K562 (cell line): Measurements from ENCODE around the gene FAM83E. TPM values are rescaled to one million over a fixed set of nuclear protein-coding genes. Genes with fewer than 3 reads are reported as not detected.

Source experiments
- ARID3B ChIP-seq: fragments of 250-450 bp; sonication (Bioruptor Pico); IDR thresholded peaks from 2 replicates; pipeline ENCODE4 v1.4.0; 2020; ENCODE audit warnings: borderline replicate concordance
- BRF1 ChIP-seq: IDR thresholded peaks from 3 replicates; pipeline ENCODE4 v1.6.1; 2011; ENCODE audit warnings: borderline replicate concordance, mild to moderate bottlenecking; ENCODE audit not compliant: insufficient read length; ENCODE audit errors: extremely low read depth
- CBX1 ChIP-seq: sonication (generic); IDR thresholded peaks from 2 replicates; pipeline ENCODE4 v1.6.1; 2016; ENCODE audit warnings: antibody characterized with exemption, low read depth, mild to moderate bottlenecking
- CHD2 ChIP-seq: IDR thresholded peaks from 2 replicates; pipeline ENCODE4 v1.6.1; 2011; ENCODE audit warnings: low read depth, low read length
- EHMT2 ChIP-seq: fragments of 450-650 bp; IDR thresholded peaks from 2 replicates; pipeline ENCODE4 v1.6.1; 2018; ENCODE audit warnings: antibody characterized with exemption
- EP300 ChIP-seq: IDR thresholded peaks from 2 replicates; pipeline ENCODE4 v1.6.1; 2012; ENCODE audit warnings: low read length, improper control_type of control experiment
- FOXJ2 ChIP-seq: fragments of 200-800 bp; sonication (Bioruptor generic); IDR thresholded peaks from 2 replicates; pipeline ENCODE4 v1.6.1; 2016; ENCODE audit warnings: missing genetic modification characterization, missing compliant biosample characterization
- HNRNPL ChIP-seq: fragments of 200-400 bp; formaldehyde crosslinking; IDR thresholded peaks from 2 replicates; pipeline ENCODE4 v1.6.1; 2017; ENCODE audit warnings: low read depth, mild to moderate bottlenecking, low read length
- KLF10 ChIP-seq: fragments of 250-450 bp; sonication (Bioruptor Pico); IDR thresholded peaks from 2 replicates; pipeline ENCODE4 v1.6.1; 2021; ENCODE audit warnings: matching md5 sums
- MIER1 ChIP-seq: fragments of 450-650 bp; IDR thresholded peaks from 2 replicates; pipeline ENCODE4 v1.6.1; 2016; ENCODE audit warnings: antibody characterized with exemption, mild to moderate bottlenecking, low read depth
- RCOR1 ChIP-seq, 2 experiments: IDR thresholded peaks; 2 replicates each; pipeline ENCODE4 v1.6.1; 2012; ENCODE audit warnings: low read depth in 2 of 2, low read length in 2 of 2, borderline replicate concordance in 1 of 2, improper control_type of control experiment in 1 of 2
- SRF ChIP-seq, 2 experiments: fragments of 250-450, 450-650 bp in 1 of 2; sonication (Bioruptor Pico) in 1 of 2; sonication (generic) in 1 of 2; formaldehyde crosslinking; IDR thresholded peaks; 2 replicates each; pipeline versions ENCODE4 v1.5.0 to v1.5.1; 2020 to 2022; ENCODE audit warnings: mild to moderate bottlenecking in 1 of 2, missing genetic modification reagents in 1 of 2
- TCF15 ChIP-seq: fragments of 250-450 bp; sonication (Bioruptor Pico); IDR thresholded peaks from 2 replicates; pipeline ENCODE4 v1.8.0; 2022; ENCODE audit warnings: moderate library complexity, mild to moderate bottlenecking, inconsistent platforms
- XRCC3 ChIP-seq: fragments of 450-650 bp; IDR thresholded peaks from 2 replicates; pipeline ENCODE4 v1.6.1; 2017; ENCODE audit warnings: mild to moderate bottlenecking, moderate library complexity
- ZNF143 ChIP-seq: sonication (generic); formaldehyde crosslinking; IDR thresholded peaks from 2 replicates; pipeline ENCODE4 v1.9.0; 2022; ENCODE audit warnings: mild to moderate bottlenecking, missing genetic modification reagents
- ZNF347 ChIP-seq: fragments of 450-650 bp; formaldehyde crosslinking; IDR thresholded peaks from 2 replicates; pipeline ENCODE4 v1.4.0; 2020; ENCODE audit warnings: low read depth, mild to moderate bottlenecking, moderate library complexity
- ZNF699 ChIP-seq: fragments of 250-450 bp; sonication (Bioruptor Pico); IDR thresholded peaks from 2 replicates; pipeline ENCODE4 v1.8.0; 2021; ENCODE audit warnings: mild to moderate bottlenecking, moderate library complexity; ENCODE audit not compliant: insufficient replicate concordance
- ZNF76 ChIP-seq: fragments of 250-450 bp; sonication (Bioruptor Pico); IDR thresholded peaks from 2 replicates; pipeline ENCODE4 v1.4.0; 2020; ENCODE audit warnings: mild to moderate bottlenecking, moderate library complexity, borderline replicate concordance
- polyA plus RNA-seq, 8 experiments: library from polyadenylated mRNA; depleted of rRNA in 4 of 8; stranded (reverse) in 5 of 8; unstranded in 3 of 8; fragments of >200 nt; fragmentation: Nextera tagmentation in 2 of 8; fragmentation: Illumina TruSeq in 1 of 8; extraction: Ambion mirVana in 2 of 8; extraction: Trizol in 1 of 8; gene quantifications; 2 replicates each; pipeline versions ENCODE4 v1.2.1 to v1.2.3, GENCODE V29; 2011 to 2014; ENCODE audit warnings: inconsistent platforms in 1 of 8, missing spikeins in 1 of 8
- total RNA-seq, 7 experiments: library from RNA; depleted of rRNA in 6 of 7; stranded (reverse); fragments of >200 nt in 6 of 7; fragmentation: Illumina TruSeq in 2 of 7; extraction: Trizol in 2 of 7; gene quantifications; 2 replicates each; pipeline versions ENCODE4 v1.2.1 to v1.2.3, GENCODE V29; 2011 to 2021; ENCODE audit warnings: low replicate concordance in 1 of 7
- TF ChIP-seq, protein P1 (sequence below): fragments of 250-450 bp; sonication (Bioruptor Pico); IDR thresholded peaks from 2 replicates; pipeline ENCODE4 v1.4.0; 2020; ENCODE audit warnings: mild to moderate bottlenecking
- TF ChIP-seq, protein P2 (sequence below): conservative IDR thresholded peaks from 2 replicates; pipeline ENCODE4 v1.6.1; 2011; ENCODE audit warnings: low read depth, mild to moderate bottlenecking, low read length; ENCODE audit not compliant: control insufficient read depth
- TF ChIP-seq, protein P3 (sequence below): fragments of 450-650 bp; IDR thresholded peaks from 2 replicates; pipeline ENCODE4 v1.6.1; 2016; ENCODE audit warnings: missing biosample characterization, missing genetic modification characterization
- TF ChIP-seq, protein P4 (sequence below): fragments of 250-450 bp; sonication (Bioruptor Pico); IDR thresholded peaks from 2 replicates; pipeline ENCODE4 v1.4.0; 2020; ENCODE audit warnings: mild to moderate bottlenecking, moderate library complexity

Gene FAM83E
- total and polyA plus RNA-seq, 9 of the 15 experiments (the other 6 are each of a cell fraction or from before 2014, with no cell fraction given) = 0.15 to 0.87 (median 0.29) TPM; not detected in 4

GRCh38 chr19:48637449-48637947 lies 22.6 kb upstream of the FAM83E start (continued):
- TF ChIP-seq, protein P1, sequence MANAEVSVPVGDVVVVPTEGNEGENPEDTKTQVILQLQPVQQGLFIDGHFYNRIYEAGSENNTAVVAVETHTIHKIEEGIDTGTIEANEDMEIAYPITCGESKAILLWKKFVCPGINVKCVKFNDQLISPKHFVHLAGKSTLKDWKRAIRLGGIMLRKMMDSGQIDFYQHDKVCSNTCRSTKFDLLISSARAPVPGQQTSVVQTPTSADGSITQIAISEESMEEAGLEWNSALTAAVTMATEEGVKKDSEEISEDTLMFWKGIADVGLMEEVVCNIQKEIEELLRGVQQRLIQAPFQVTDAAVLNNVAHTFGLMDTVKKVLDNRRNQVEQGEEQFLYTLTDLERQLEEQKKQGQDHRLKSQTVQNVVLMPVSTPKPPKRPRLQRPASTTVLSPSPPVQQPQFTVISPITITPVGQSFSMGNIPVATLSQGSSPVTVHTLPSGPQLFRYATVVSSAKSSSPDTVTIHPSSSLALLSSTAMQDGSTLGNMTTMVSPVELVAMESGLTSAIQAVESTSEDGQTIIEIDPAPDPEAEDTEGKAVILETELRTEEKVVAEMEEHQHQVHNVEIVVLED (CRISPR knock-in tag) = peak; percentile 71
- TF ChIP-seq CBX1 = no peak
- no peak for TF ChIP-seq ZNF76 (CRISPR knock-in tag)
- TF ChIP-seq FOXJ2 = peak; percentile 37; the same call in 1 of the 2 replicates
- TF ChIP-seq EP300 = no peak
- TF ChIP-seq, protein P2, sequence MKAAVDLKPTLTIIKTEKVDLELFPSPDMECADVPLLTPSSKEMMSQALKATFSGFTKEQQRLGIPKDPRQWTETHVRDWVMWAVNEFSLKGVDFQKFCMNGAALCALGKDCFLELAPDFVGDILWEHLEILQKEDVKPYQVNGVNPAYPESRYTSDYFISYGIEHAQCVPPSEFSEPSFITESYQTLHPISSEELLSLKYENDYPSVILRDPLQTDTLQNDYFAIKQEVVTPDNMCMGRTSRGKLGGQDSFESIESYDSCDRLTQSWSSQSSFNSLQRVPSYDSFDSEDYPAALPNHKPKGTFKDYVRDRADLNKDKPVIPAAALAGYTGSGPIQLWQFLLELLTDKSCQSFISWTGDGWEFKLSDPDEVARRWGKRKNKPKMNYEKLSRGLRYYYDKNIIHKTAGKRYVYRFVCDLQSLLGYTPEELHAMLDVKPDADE = no peak
- no peak for TF ChIP-seq ZNF347 (CRISPR knock-in tag)
- TF ChIP-seq ZNF699 (CRISPR knock-in tag) = no peak
- no peak for TF ChIP-seq MIER1
- no peak for TF ChIP-seq XRCC3
- no peak for TF ChIP-seq BRF1
- peak in 1 of 2 experiments; percentile 84; a peak in 2 of 4 replicates for TF ChIP-seq SRF (CRISPR knock-in tag; IDR thresholded peaks at IDR 0.05)
- TF ChIP-seq CHD2 = peak; percentile 77
- TF ChIP-seq ZNF143 (CRISPR knock-in tag) = no peak
- peak in 1 of 2 experiments; percentile 63; a peak in 2 of 4 replicates for TF ChIP-seq RCOR1 (IDR thresholded peaks at IDR 0.05; ENCODE audit: borderline replicate concordance in 1 of 2, low read depth in 2 of 2, low read length in 2 of 2)
- TF ChIP-seq, protein P3, sequence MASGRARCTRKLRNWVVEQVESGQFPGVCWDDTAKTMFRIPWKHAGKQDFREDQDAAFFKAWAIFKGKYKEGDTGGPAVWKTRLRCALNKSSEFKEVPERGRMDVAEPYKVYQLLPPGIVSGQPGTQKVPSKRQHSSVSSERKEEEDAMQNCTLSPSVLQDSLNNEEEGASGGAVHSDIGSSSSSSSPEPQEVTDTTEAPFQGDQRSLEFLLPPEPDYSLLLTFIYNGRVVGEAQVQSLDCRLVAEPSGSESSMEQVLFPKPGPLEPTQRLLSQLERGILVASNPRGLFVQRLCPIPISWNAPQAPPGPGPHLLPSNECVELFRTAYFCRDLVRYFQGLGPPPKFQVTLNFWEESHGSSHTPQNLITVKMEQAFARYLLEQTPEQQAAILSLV (tag) = no peak
- TF ChIP-seq EHMT2 = no peak
- TF ChIP-seq HNRNPL = peak; percentile 82; the same call in 1 of the 2 replicates
- TF ChIP-seq, protein P4, sequence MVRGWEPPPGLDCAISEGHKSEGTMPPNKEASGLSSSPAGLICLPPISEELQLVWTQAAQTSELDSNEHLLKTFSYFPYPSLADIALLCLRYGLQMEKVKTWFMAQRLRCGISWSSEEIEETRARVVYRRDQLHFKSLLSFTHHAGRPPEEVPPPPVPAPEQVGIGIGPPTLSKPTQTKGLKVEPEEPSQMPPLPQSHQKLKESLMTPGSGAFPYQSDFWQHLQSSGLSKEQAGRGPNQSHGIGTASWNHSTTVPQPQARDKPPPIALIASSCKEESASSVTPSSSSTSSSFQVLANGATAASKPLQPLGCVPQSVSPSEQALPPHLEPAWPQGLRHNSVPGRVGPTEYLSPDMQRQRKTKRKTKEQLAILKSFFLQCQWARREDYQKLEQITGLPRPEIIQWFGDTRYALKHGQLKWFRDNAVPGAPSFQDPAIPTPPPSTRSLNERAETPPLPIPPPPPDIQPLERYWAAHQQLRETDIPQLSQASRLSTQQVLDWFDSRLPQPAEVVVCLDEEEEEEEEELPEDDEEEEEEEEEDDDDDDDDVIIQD (CRISPR knock-in tag) = no peak
- no peak for TF ChIP-seq ARID3B (CRISPR knock-in tag)
- no peak for TF ChIP-seq TCF15 (CRISPR knock-in tag)
- TF ChIP-seq KLF10 (CRISPR knock-in tag) = no peak
